HG03558 (cell line): ENCODE data around the gene GRXCR1.
A peak's percentile ranks its signal among the peaks of the same experiment; 100 is the strongest.

Experiments
- ATAC-seq: cut with Tn5 transposase; IDR thresholded peaks from one replicate; pipeline ENCODE4 v1.9.1; 2021; ENCODE audit warnings: moderate number of reproducible peaks; ENCODE audit not compliant: unreplicated experiment; ENCODE audit errors: extremely low read depth

GRXCR1 gene

DNA sequence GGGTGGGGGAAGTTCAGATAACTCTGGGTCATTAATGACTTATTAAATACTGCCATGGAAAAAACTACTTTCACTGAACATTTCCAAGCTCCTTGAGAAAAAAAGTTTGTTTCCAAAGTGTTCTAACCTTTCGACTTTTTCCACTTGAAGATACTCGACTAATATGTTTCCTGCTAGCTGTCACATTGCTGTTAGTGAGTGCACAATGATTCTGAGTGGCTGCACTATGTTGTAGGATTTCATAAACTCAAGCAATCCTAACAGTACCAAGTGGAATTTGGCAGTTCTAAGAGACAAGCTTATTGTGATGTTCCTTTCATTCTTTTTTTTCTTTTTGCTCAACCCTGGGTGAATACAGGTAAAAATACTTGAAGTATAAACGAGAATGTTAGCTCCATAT is 33.4 kb downstream of the GRXCR1 start:
- no peak for ATAC-seq

DNA sequence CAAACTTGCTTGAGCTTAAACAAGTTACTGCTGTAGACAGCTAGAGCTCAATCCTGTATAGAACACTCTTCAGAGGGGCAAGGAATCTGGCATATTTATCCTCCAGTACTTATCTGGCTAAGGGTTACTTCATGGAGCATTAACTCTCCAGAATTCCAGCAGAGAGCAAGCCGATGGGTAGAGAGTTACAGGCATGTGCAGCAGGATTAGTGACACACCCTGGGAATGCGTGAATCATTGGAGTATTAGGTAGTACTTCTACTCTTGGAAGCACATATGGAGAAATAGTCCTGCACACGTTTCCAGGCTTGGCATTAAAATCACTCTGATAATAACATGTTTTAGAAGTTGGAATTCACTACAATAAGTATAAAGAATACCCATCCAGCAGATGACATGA is 35.4 kb downstream of the GRXCR1 start:
- ATAC-seq = no peak

DNA sequence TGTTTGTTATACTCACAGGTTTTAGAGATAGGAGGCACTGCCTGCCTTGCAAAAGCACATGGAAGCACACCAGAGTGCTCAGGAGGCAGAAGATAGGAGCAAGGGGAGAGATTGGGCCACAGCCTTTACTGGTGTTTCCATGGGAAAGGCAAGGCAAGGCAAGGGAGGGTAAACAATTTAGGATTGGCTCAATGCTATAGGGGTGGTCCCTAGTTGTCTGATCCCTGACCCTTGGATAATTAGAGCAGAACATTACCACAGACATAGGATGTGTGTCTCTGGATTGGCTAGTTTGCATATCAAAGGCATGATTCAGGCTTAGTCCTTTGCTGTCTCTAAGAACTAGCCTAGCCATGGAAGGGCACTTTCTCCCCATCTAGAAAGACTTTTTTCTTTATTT is 36.1 kb downstream of the GRXCR1 start:
- no peak for ATAC-seq

DNA sequence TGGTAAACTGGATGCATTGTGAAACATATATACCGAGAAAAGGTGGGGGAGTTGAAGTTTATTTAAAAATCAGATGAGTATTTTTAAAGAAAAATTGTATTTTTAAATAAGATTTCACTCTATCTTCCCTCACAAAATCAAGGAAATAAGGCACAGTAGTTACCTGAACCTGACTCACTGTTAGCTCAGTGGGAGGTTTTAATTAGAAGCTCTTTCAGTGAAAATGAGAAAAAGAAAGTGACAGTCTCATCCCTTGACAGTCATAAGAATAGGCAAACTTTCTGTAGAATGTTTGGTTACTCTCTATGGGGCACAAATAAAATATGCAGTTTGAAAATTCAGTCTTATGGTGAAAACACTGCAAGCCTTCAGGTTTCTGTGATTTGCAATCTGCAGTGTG is 49.7 kb downstream of the GRXCR1 start:
- no peak for ATAC-seq

DNA sequence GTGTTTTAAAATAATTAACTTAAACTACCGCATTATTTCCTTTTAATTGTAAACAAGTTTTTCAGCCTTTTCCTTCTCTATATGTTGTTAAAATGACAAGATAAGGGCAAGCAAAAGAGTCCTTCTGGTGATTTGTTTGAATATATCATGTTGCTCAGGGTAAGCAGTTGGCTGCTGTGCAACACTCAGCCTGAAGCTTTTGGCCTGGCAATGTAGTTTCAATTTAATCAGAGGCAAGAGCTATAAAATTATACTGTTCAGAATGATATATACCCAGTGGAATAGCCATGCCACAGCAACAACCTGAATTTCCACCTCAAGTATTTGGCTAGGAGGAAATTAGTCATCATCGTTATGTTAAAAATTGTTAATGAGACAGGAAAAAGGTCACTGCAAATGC is 53.4 kb downstream of the GRXCR1 start:
- ATAC-seq = no peak

DNA sequence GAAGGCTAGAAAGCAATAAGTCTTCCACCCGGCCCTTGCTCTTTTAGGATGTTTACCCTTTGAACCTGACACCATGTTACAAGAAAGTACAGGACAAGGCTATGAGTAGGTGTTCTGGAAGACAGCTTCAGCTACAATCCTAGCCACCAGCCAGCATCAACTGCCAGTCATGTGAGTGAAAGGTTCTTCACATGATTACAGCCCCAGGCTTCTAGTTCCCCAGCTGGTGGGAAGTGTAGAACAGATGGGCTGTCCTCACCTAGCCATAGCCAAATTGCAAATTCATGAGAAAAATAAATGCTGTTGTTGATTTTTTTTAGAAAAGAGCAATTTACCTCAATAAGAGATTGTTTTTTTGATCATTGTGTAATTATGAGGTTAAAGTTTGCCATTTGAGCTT is 60.8 kb downstream of the GRXCR1 start:
- ATAC-seq = no peak

DNA sequence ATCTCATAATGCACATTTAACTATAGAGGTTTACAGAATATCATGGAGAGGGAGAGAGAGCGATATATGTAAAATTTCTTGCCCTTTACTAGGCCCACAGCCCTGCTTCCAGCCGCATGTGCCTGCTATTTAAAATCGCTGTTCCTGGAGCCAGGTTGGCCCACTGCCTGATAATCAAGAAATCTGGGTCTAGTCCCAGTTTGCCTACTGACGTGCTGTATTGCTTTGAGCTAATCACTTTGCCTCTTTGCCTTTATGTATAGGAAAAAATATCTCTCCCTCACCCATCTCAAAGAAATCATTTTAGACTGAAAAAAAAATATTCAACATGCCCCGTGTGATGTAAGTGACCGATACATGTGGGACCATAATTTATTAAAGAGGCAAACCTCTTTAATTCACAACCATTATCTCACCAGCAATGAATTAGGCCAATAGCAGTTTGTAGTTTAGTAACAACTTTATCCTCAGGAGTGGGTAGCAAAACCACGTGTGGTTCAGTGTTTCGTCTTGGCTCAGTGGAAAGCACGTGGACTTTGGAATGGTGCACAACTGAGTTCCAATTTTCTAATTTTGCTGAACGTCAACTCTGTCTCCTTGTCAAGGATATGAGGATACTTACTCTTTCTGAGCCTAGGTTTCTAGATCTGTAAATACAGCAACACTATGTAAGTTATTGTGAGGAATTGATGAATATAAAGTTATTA is 62.6 kb downstream of the GRXCR1 start:
- ATAC-seq = no peak

DNA sequence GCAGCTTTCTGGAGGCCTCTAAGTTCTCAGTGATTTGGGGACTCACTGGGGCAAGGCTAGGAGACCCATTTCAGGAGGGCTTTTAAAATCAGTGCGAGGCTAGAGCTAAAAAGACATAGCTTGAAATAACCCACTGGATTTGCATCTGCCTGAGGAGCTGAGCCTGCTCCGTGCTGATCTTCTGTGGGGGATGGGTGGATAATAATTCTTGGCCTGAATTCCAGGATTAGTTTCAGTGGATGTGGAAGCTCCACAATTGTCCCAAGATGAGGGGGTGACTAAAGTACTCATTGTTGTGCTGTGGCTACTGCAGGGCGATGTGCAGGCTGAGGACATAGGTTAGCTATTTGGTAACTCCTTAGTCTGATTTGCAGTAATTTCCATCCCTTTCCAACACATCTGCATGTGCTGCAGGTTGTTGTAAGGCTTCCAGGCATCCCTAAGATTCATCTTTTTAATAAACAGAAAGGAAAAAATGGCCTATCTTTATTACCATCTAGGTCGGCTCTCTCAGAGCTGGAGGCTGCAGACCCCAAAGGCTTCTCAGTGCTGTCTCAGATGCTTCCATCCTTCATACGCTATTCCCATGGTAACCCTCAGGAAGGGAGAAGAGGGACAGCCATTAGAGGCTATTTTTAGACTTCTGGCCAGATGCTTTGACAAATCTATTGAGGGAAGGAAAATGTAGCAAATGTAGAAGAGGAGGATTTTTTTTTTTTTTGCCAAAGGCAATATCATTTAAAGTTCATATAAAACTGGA is 63.4 kb downstream of the GRXCR1 start:
- ATAC-seq = no peak

DNA sequence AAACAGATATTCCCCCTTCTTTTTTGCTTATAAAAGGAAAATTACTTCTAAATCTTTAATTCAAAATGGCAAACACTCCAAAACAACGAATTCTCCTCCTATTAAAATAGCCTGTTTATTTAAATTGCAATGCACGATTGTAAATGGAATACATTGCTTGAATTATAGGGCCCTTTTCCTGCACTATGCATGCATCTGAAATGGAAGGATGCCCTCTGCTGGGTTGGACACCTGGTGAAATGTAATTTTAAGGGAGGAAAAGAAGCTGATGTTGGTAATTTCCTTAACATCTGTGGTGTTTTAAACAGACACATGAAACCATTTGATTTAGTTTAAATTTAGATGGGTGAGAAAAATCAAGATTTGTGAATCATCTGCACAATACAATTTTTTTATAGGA is 72.8 kb downstream of the GRXCR1 start:
- ATAC-seq = no peak

DNA sequence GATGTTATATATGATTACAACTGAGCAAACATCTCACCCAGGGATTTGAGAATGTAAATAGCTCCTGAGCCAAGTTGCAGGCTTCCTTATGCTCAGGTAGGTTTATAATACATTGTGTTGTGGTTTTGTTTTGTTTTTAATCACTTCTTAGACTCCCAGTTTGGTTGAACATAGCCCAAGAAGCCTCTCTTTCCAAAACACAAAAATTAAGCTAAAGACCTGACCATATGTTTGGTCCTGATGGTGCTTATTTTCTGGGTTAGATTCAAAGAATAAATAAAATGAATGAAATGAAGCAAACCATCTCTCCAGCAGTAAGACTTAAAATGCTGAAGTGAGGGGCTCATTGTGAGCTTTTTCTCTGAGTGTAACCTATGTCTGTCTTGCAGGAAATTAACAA is 93.5 kb downstream of the GRXCR1 start:
- ATAC-seq = no peak

DNA sequence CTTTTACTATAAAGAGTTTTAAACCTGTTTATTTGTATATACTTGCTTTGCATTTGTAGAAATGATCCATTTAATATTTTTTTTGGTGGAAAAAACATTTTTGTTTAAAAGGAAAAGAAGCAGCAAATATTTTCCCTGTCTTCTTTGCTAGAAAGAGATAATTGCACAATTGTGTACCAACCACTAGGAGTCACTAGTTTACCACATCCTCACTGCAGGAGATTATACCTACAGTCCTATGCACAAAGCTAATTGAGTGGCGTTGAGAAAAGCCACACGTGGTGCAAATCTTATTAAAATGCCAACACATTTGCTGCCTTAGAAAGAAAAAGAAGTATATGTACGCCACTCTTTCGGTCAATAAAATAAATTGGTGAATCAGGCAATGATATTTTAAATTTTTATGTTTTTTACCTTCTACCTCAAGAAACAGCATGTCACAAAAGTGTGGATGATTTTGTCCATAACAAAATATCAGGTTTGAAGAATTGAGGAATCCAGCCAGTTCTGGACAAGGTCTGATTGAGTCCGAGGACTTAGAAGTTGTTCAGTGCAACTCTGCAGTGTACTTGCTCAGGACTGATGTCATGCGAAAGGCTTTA is 102.9 kb downstream of the GRXCR1 start:
- ATAC-seq = peak; percentile 46

DNA sequence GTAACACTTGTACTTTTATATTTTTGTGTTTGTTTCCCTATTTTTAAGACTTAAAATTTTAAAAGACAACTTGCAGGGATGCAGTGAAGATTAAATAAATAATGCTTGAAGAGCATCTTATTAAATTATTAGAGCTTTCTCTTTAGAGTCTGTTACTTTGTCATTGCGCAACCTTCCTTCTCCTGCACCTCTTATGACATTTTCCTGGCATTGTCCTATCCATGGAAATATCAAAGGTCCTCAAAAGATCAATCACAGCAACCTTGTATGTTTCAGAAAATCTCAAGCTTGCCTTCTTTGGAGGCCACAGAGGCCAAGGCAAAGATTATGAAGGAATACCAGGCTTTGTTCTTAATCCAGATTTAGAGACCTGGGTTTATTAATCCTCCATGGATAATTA is 116.3 kb downstream of the GRXCR1 start:
- ATAC-seq = no peak

DNA sequence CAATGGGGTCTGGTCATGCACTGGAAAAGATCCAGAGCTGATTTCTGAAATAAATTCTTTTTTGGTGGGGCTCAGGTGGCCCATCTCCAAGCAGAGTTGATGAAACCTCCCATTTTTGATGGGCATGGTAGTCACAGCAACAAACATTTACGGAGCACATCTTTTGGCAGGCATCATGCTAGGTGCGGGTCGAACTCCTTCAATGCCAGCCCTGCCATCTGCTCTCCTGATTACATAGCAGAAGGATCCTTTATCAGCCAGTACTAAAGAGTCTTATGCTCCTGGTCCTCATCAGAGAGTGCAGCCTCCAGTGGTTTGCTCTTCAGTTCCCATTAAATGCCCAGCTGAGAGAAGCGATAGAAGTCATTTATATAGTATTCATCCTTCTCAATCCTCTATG is 121.7 kb downstream of the GRXCR1 start:
- ATAC-seq = no peak

DNA sequence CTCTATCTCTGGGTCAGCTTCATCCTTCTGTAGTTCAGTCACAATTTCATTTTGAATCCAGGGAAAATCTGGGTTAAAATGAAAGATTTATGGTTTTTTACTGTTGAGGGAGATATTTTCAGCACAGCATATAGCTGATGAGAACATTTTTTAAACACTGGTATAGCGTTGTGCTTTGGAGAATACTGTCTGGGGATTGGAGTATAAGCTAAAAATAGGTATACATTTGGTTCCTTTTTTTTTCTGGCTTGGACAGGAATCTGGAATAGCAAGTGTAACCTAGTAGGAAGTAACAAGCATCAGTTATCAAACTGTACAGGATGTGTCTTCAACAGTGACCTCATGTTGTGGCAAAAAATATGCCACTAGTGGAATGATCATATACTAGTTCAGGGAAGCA is 149.1 kb downstream of the GRXCR1 start:
- ATAC-seq = no peak

DNA sequence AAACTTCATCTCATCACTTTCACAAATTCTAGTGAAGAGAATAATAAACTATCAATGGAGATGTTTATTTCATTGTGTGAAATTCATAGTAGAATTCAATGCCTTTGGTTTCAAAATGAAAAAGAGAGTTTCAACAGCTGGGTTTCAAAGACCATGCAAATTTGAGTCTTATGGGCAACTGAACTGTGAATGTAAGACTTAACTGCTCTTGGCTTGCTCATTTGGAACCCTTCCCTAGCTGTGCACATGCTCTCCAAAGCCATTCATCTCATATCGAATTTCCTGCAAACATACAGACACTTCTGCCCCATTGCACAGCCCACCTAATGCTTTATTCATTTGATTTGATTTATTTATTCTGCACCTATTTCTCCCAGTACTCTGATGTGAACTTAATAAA is 154.5 kb downstream of the GRXCR1 start:
- ATAC-seq = no peak

DNA sequence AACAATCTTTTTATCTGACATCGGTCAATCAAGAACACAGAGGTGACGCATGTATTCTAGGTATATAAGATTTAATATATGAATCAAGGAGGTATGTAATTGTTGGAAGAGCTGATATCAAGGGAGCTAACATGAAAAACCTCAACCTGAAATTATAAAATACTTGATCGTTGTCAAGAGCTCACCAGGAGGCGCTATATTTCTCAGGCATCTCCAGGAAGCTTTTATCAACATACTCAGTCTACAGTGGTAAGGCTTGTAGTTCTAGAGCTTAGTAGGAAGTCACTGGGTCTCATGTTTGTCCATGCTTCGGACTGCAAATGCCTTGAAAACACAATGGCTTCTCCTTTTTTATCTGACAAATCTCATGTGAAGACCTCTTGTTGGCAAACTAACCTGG is 156.1 kb downstream of the GRXCR1 start:
- no peak for ATAC-seq

DNA sequence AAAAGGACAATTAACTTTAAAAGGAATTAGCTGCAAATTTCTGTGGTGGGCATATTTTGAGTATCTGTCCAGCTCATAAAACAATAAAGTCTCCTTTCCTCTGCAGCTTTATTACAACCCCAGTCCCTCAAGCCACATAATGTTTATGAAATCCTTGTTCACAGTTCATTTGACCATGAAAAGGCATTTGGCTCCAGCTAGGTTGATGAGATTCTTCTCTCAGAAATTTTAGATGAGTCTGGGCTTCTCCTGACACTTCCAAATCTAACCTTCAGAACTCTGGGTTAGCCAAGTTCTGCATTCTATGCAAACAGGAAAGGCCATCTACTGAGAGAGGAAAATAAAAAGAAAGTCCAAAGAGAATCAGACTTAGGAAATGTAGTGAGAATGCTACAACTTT is 156.8 kb downstream of the GRXCR1 start:
- no peak for ATAC-seq

DNA sequence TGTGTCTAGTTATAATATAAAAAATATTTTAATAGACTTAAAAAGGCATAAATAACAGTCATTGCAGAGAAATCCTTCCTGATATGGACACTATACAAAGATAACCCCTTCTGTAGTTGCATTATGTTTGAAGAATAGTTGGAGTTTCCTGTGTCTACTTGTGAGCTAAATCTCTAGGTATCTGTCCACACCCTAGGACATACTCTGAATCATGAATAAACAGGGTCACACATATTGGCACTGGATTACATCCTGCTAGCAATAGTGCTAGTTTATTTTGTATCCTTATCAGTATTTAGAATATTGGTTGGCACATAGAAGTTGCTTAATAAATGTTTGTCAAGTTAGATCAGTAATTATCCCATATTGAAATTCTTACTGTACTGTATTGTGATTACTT is 173.9 kb downstream of the GRXCR1 start:
- no peak for ATAC-seq

DNA sequence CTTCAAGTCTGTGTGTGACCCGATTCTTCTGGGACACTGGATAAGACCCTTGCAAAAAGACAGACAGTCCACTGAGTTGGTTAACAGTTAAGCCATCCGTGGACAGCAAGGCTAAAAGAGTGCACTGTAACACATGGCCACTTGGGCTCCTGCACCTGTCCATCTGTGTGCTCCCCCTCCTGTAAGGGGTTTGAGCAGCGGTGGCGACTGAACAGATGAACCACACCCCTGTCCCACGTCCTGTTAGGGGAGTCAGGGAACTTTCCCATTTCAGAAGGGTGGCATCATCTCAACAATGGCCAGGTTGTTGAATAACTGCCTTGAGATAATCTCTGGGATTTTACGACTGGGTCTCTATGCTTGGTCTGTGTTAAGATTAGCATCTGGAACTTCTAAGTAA is 178.6 kb downstream of the GRXCR1 start:
- ATAC-seq = no peak
